B cell (primary cell): ENCODE data around the gene RXFP1. TPM values are rescaled to one million over a fixed set of nuclear protein-coding genes. Genes with fewer than 3 reads are reported as not detected.

Experiments used
- ATAC-seq: fragments of 200-7000 bp; cut with Tn5 transposase; one replicate; pipeline ENCODE4 v1.10.0; 2021; ENCODE audit warnings: low read depth, mild to moderate bottlenecking, moderate number of reproducible peaks, moderate library complexity
- CTCF ChIA-PET: fragments of 350-600 bp; sonication (Branson Sonifier 250); formaldehyde crosslinking; loops from one replicate; lab custom pipeline; 2021; ENCODE audit warnings: antibody characterized with exemption, inconsistent platforms; lab: Charles Lee
- POLR2A ChIA-PET: fragments of 350-600 bp; sonication (Branson Sonifier 250); formaldehyde crosslinking; loops from one replicate; lab custom pipeline; 2021; ENCODE audit warnings: antibody characterized with exemption; lab: Charles Lee
- DNase-seq: peaks from one replicate; pipeline ENCODE4 v3.0.0; 2013
- H2AFZ ChIP-seq: 2 replicates; pipeline ENCODE4 v1.6.1; 2012; ENCODE audit warnings: mild to moderate bottlenecking, low read depth, low read length; ENCODE audit not compliant: insufficient read depth, poor library complexity, severe bottlenecking
- H3K27ac ChIP-seq, 2 donors: 1 replicate in 1 of 2; 2 replicates in 1 of 2; pipeline ENCODE4 v1.5.1; 2012 to 2013; ENCODE audit warnings: low read length in 2 of 2, mild to moderate bottlenecking in 2 of 2, moderate library complexity in 1 of 2
- H3K27me3 ChIP-seq, 4 experiments: fragments of 200-600 bp in 1 of 4; sonication (generic) in 1 of 4; replicated peaks in 1 of 4; 1 replicate in 2 of 4; 2 replicates in 2 of 4; pipeline versions ENCODE4 v1.6.1 to v1.7.0; 2013 to 2016; ENCODE audit warnings: low read length in 3 of 4, mild to moderate bottlenecking in 2 of 4, mixed read lengths in 1 of 4, moderate library complexity in 1 of 4; ENCODE audit not compliant: insufficient read depth in 4 of 4, control insufficient read depth in 3 of 4; ENCODE audit errors: control extremely low read depth in 1 of 4
- H3K36me3 ChIP-seq, 2 experiments: replicated peaks in 1 of 2; 1 replicate in 1 of 2; 2 replicates in 1 of 2; pipeline versions ENCODE4 v1.6.1 to v1.7.1; 2013; ENCODE audit warnings: low read length in 1 of 2; ENCODE audit not compliant: insufficient read depth in 2 of 2, control insufficient read depth in 1 of 2; ENCODE audit errors: control extremely low read depth in 1 of 2, extremely low read depth in 1 of 2
- H3K4me1 ChIP-seq, 2 donors: fragments of 200-600 bp in 1 of 2; sonication (generic) in 1 of 2; 1 replicate in 1 of 2; 2 replicates in 1 of 2; pipeline versions ENCODE4 v1.5.1 to v1.6.1; 2013 to 2017; ENCODE audit warnings: low read length in 2 of 2; ENCODE audit not compliant: control insufficient read depth in 2 of 2, insufficient read depth in 2 of 2
- H3K4me2 ChIP-seq: replicated peaks from 2 replicates; pipeline ENCODE3; 2012; ENCODE audit warnings: mild to moderate bottlenecking, low read depth, low read length; ENCODE audit not compliant: poor library complexity, severe bottlenecking
- H3K4me3 ChIP-seq, 5 experiments: fragments of 200-600 bp in 1 of 5; sonication (generic) in 1 of 5; 1 replicate in 3 of 5; 2 replicates in 2 of 5; pipeline versions ENCODE4 v1.5.1 to v1.7.0; 2011 to 2016; ENCODE audit warnings: low read length in 4 of 5, mild to moderate bottlenecking in 4 of 5, low read depth in 2 of 5, control low read depth in 1 of 5, moderate library complexity in 1 of 5; ENCODE audit not compliant: insufficient read depth in 1 of 5; ENCODE audit errors: control extremely low read depth in 1 of 5, extremely low read depth in 1 of 5
- H3K79me2 ChIP-seq: fragments of 200-600 bp; sonication (generic); one replicate; pipeline ENCODE4 v1.6.0; 2016; ENCODE audit warnings: low read length; ENCODE audit not compliant: control insufficient read depth, insufficient read depth
- H3K9ac ChIP-seq: fragments of 200-600 bp; sonication (generic); 2 replicates; pipeline ENCODE4 v1.6.1; 2017; ENCODE audit warnings: mild to moderate bottlenecking, low read length, moderate library complexity
- H3K9me3 ChIP-seq, 3 donors: one replicate each; pipeline versions ENCODE4 v1.6.1 to v1.7.1; 2013; ENCODE audit warnings: low read length in 2 of 3; ENCODE audit not compliant: control insufficient read depth in 2 of 3, insufficient read depth in 1 of 3; ENCODE audit errors: control extremely low read depth in 1 of 3
- H4K20me1 ChIP-seq: 2 replicates; pipeline ENCODE4 v1.6.0; 2012; ENCODE audit warnings: mild to moderate bottlenecking, low read length; ENCODE audit not compliant: insufficient read depth, control insufficient read depth, poor library complexity, severe bottlenecking
- H3K27ac Mint-ChIP-seq: one replicate; pipeline ENCODE4 v1.8.0; 2021; ENCODE audit warnings: mixed read lengths
- H3K27me3 Mint-ChIP-seq: one replicate; pipeline ENCODE4 v1.8.0; 2021; ENCODE audit warnings: mixed read lengths
- H3K4me1 Mint-ChIP-seq: one replicate; pipeline ENCODE4 v1.8.0; 2021; ENCODE audit warnings: mixed read lengths
- H3K4me3 Mint-ChIP-seq: one replicate; pipeline ENCODE4 v1.8.0; 2021; ENCODE audit warnings: mixed read lengths
- H3K9me3 Mint-ChIP-seq: one replicate; pipeline ENCODE4 v1.8.0; 2022; ENCODE audit warnings: mixed read lengths; ENCODE audit not compliant: insufficient read depth
- EZH2 ChIP-seq: IDR thresholded peaks from 2 replicates; pipeline ENCODE4 v1.6.1; 2012; ENCODE audit warnings: borderline replicate concordance, low read depth, mild to moderate bottlenecking, moderate library complexity, low read length; ENCODE audit not compliant: insufficient read depth, poor library complexity, severe bottlenecking
- WGBS: methylation state at CpG from one replicate; pipeline ENCODE4 v1.1.5; 2013; ENCODE audit warnings: missing lambda C conversion rate; ENCODE audit not compliant: insufficient coverage; 5-methylcytosine and 5-hydroxymethylcytosine counted together
- intact Hi-C: fragments of 100-400 bp; cut with micrococcal nuclease; formaldehyde crosslinking; loops from one replicate; pipeline ENCODE4 v1.10.0; 2022
- polyA plus RNA-seq: library from polyadenylated mRNA; depleted of rRNA; stranded (reverse); fragments of >200 nt; gene quantifications from 2 replicates; pipeline ENCODE4 v1.2.3, GENCODE V29; 2012
- total RNA-seq, 2 donors: library from RNA; stranded (reverse); fragments of 120-200 nt in 1 of 2; gene quantifications; 1 replicate in 1 of 2; 2 replicates in 1 of 2; pipeline versions ENCODE4 v1.2.3 to v1.2.4, GENCODE V29; 2013 to 2022
- TF ChIP-seq, protein P1 (sequence below): fragments of 200-600 bp; IDR thresholded peaks from one replicate; pipeline ENCODE4 v1.8.0; 2022; ENCODE audit warnings: antibody characterized with exemption, mild to moderate bottlenecking

Gene RXFP1
- total and polyA plus RNA-seq, 2 donors (not counting 1 experiment from before 2014, with no cell fraction given): not detected

DNA sequence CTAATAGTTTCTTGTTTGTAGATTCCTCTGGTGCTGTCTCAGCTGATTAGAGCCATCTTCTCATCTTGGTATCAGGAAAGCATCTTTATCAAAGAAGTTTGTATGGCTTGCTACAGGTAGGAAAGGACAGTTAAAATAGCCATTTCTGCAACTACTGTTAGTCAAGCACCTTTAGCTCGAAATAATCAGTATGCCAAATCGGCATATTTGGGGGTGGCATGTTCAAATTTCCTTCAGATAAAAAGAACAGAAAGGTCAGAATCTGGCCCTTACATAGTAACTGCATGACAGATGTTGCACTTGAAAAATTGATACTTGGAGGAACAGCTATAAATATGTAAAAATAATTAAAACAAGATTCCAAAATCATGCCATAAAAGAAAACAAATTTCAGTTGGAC is 145.2 kb downstream of the RXFP1 start:
- H3K36me3 ChIP-seq: no peaks in the 10 kb centered on the region
- no peak overlapping the region for H3K4me3 ChIP-seq
- WGBS: no CpG with 5 or more reads among the region's 2 CpGs
- no peaks in the 10 kb centered on the region for H4K20me1 ChIP-seq
- H2AFZ ChIP-seq: no peak overlapping the region
- H3K27ac ChIP-seq: no peak overlapping the region
- no peak overlapping the region for H3K9ac ChIP-seq
- Mint-ChIP-seq H3K27me3 (no peaks in the 10 kb centered on the region), H3K4me3 (no peak overlapping the region), H3K9me3 (no peaks in the 10 kb centered on the region), H3K27ac (no peak overlapping the region), H3K4me1 (peaks cover 9% of the 10 kb centered on the region)
- peaks cover 7% of the 10 kb centered on the region in 2 donors for H3K4me1 ChIP-seq
- DNase-seq (no peak), ATAC-seq (no peak)
- no peak overlapping the region for H3K4me2 ChIP-seq
- H3K27me3 ChIP-seq: no peaks in the 10 kb centered on the region
- H3K79me2 ChIP-seq: peaks cover 2% of the 10 kb centered on the region
- intact Hi-C loops: no loop called here
- no peak for TF ChIP-seq EZH2
- TF ChIP-seq, protein P1, sequence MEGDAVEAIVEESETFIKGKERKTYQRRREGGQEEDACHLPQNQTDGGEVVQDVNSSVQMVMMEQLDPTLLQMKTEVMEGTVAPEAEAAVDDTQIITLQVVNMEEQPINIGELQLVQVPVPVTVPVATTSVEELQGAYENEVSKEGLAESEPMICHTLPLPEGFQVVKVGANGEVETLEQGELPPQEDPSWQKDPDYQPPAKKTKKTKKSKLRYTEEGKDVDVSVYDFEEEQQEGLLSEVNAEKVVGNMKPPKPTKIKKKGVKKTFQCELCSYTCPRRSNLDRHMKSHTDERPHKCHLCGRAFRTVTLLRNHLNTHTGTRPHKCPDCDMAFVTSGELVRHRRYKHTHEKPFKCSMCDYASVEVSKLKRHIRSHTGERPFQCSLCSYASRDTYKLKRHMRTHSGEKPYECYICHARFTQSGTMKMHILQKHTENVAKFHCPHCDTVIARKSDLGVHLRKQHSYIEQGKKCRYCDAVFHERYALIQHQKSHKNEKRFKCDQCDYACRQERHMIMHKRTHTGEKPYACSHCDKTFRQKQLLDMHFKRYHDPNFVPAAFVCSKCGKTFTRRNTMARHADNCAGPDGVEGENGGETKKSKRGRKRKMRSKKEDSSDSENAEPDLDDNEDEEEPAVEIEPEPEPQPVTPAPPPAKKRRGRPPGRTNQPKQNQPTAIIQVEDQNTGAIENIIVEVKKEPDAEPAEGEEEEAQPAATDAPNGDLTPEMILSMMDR: no peak
- H3K9me3 ChIP-seq: no peaks in the 10 kb centered on the region
- POLR2A ChIA-PET: no interaction called here
- CTCF ChIA-PET: interaction anchor here (0.9 to 1.1 kb wide), 2 partner anchors 12 to 41 kb away, joined by 3 read pairs; no protein-coding TSS in a partner anchor

DNA sequence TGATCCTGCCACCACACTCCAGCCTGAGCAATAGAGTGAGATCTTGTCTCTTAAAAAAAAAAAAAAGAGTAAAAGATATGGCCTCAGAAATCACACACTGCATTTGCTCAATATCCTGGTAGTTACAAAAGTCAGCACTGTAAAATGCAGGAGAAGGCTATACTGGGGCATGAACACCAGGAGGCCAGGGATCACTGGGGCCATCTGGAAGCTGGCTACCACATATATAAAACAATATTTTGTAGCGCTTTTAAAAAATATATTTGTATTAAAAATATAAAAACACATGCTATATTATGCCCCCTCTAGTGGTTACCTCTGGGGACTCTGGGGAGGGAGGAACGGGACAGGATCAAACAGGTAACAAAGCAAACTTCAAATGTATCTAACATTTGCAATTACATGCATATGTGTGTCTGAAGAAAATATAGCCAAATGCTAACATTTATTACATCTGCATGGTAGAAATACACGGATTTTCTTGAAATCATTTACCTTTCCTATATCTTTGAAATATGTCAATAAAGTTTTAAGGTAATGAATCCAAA is 146.0 kb downstream of the RXFP1 start:
- Histone ChIP-seq H2AFZ (no peak overlapping the region), H3K27ac (no peak overlapping the region), H3K4me3 (no peak overlapping the region), H3K27me3 (no peaks in the 10 kb centered on the region), H3K36me3 (no peaks in the 10 kb centered on the region), H4K20me1 (no peaks in the 10 kb centered on the region), H3K9me3 (no peaks in the 10 kb centered on the region), H3K4me1 (peaks cover 9% of the 10 kb centered on the region in 2 donors), H3K79me2 (peaks cover 2% of the 10 kb centered on the region), H3K9ac (no peak overlapping the region), H3K4me2 (no peak overlapping the region)
- DNase-seq: peak; percentile 26
- intact Hi-C loops: no loop called here
- no CpG with 5 or more reads among the region's 3 CpGs for WGBS
- no peak for ATAC-seq
- Mint-ChIP-seq H3K27ac (no peak overlapping the region), H3K27me3 (no peaks in the 10 kb centered on the region), H3K4me3 (no peak overlapping the region), H3K9me3 (no peaks in the 10 kb centered on the region), H3K4me1 (peaks cover 16% of the 10 kb centered on the region)
- POLR2A ChIA-PET: no interaction called here
- CTCF ChIA-PET: interaction anchor here (0.9 kb wide), 1 partner anchor 42 kb away, joined by 3 read pairs; no protein-coding TSS in a partner anchor
- TF ChIP-seq EZH2: no peak
- TF ChIP-seq, protein P1: peak; percentile 74
